ENCODE results near the gene AKR7A2. TPM values are rescaled to one million over a fixed set of nuclear protein-coding genes. Genes with fewer than 3 reads are reported as not detected.
A peak's percentile ranks its signal among the peaks of the same experiment; 100 is the strongest.

The AKR7A2 gene
- total RNA-seq, 1 donor from 2014 or later, result 37.4 TPM

- no peak for TF ChIP-seq CTCF (IDR thresholded peaks at IDR 0.05)
- H3K27ac ChIP-seq, result no peak overlapping the region
- peaks cover 85% of the 10 kb centered on the region for H3K36me3 ChIP-seq
- no peak for DNase-seq
- ATAC-seq, result peak in 1 of 2 donors; percentile 5
- no peaks in the 10 kb centered on the region for H3K27me3 ChIP-seq (ENCODE audit: low read depth)
- H3K9me3 ChIP-seq, result no peaks in the 10 kb centered on the region
- no peak overlapping the region for H3K4me3 ChIP-seq
- intact Hi-C loops (cut with DNase I), result no loop called here
- no peaks in the 10 kb centered on the region for H3K4me1 ChIP-seq
Measured at GRCh38 chr1:19325958-19326747, 14.2 kb upstream of the AKR7A2 start.

- H3K9me3 ChIP-seq, result no peaks in the 10 kb centered on the region
- H3K36me3 ChIP-seq, result peaks cover 85% of the 10 kb centered on the region
- no peak for DNase-seq
- intact Hi-C loops (cut with DNase I), result no loop called here
- H3K4me1 ChIP-seq, result no peaks in the 10 kb centered on the region
- no peak for ATAC-seq
- TF ChIP-seq CTCF (IDR thresholded peaks at IDR 0.05), result no peak
- no peak overlapping the region for H3K4me3 ChIP-seq
- H3K27ac ChIP-seq, result no peak overlapping the region
- H3K27me3 ChIP-seq (ENCODE audit: low read depth), result no peaks in the 10 kb centered on the region
Measured at GRCh38 chr1:19325368-19325957, 13.5 kb upstream of the AKR7A2 start.

- Histone ChIP-seq H3K36me3 (peaks cover 81% of the 10 kb centered on the region), H3K27ac (no peak overlapping the region), H3K9me3 (no peaks in the 10 kb centered on the region), H3K4me3 (no peak overlapping the region), H3K27me3 (ENCODE audit: low read depth) (no peaks in the 10 kb centered on the region), H3K4me1 (no peaks in the 10 kb centered on the region)
- TF ChIP-seq CTCF (IDR thresholded peaks at IDR 0.05), result no peak
- intact Hi-C loops (cut with DNase I), result no loop called here
- no peak for ATAC-seq
- DNase-seq, result no peak
Measured at GRCh38 chr1:19324665-19324990, 12.7 kb upstream of the AKR7A2 start.

GRCh38 chr1:19323987-19324664 lies 12.2 kb upstream of the AKR7A2 start:
- DNase-seq (no peak), ATAC-seq (no peak)
- Histone ChIP-seq H3K9me3 (no peaks in the 10 kb centered on the region), H3K4me3 (no peak overlapping the region), H3K27me3 (ENCODE audit: low read depth) (no peaks in the 10 kb centered on the region), H3K36me3 (peaks cover 81% of the 10 kb centered on the region), H3K4me1 (no peaks in the 10 kb centered on the region), H3K27ac (no peak overlapping the region)
- no peak for TF ChIP-seq CTCF (IDR thresholded peaks at IDR 0.05)
- intact Hi-C loops (cut with DNase I), result no loop called here

GRCh38 chr1:19322481-19322880 lies 10.5 kb upstream of the AKR7A2 start:
- DNase-seq (peak; percentile 10), ATAC-seq (no peak)
- no peak overlapping the region for H3K27ac ChIP-seq
- no peaks in the 10 kb centered on the region for H3K9me3 ChIP-seq
- H3K4me1 ChIP-seq, result peaks cover under 1% of the 10 kb centered on the region
- no peak for TF ChIP-seq CTCF (IDR thresholded peaks at IDR 0.05)
- intact Hi-C loops (cut with DNase I), result no loop called here
- peaks cover 76% of the 10 kb centered on the region for H3K36me3 ChIP-seq
- no peaks in the 10 kb centered on the region for H3K27me3 ChIP-seq (ENCODE audit: low read depth)
- H3K4me3 ChIP-seq, result no peak overlapping the region
